ENCODE results near the gene KLK2.

The KLK2 gene

DNA sequence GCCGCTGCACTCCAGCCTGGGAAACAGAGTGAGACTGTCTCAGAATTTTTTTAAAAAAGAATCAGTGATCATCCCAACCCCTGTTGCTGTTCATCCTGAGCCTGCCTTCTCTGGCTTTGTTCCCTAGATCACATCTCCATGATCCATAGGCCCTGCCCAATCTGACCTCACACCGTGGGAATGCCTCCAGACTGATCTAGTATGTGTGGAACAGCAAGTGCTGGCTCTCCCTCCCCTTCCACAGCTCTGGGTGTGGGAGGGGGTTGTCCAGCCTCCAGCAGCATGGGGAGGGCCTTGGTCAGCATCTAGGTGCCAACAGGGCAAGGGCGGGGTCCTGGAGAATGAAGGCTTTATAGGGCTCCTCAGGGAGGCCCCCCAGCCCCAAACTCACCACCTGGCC, at the start of gene KLK2:
Gene KLK2, plus strand, starts transcription at position 384 of the 400 bp plus-strand sequence. CDS start 35 bp downstream, outside the sequence.
- H3K27me3 Mint-ChIP-seq = peaks cover 43% of the 10 kb centered on the region
- H3K9me3 Mint-ChIP-seq = no peaks in the 10 kb centered on the region
- no peak within 1 kb of the TSS for H3K4me3 Mint-ChIP-seq
- no peak within 1 kb of the TSS for H3K27ac Mint-ChIP-seq
- ATAC-seq = no peak
- no peaks in the 10 kb centered on the region for H3K4me1 Mint-ChIP-seq
- DNase-seq = no peak

DNA sequence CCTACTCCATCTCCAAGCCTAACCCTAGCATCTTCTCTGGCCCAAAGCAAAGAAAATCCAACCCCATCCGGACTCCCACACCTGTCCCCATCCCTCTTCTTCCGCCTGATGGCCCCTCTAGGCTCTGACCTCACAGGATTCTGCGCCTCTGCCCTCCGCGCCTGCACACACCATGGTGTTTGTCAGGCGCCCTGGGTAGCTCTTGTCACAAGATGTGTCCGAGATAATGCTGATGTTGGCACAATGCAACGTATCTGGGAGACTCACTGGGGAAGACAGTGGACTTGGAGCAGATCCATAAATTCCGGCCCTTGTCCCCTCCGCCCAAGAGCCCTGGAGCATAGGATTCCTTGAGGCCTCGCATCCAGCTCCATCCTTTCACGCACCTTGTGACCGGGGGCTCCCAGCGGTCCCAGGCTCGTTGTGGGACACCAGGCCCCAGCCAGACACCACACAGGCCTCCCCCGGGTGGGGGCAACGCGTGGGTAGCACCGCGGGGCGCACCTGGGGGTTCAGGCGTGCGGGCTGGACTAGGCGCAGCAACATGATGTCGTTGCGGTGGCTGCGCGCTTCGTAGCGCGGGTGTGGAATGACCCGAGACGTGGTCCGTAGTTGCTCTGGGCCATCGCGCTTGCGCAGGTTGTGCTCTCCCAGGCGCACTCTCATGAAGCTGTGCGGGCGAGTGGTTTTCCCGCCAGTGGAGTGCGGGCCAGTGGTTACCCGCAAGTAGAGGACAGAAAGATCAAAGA, 46.6 kb upstream of the KLK2 start:
- DNase-seq (no peak), ATAC-seq (no peak)
- Mint-ChIP-seq H3K27ac (no peak overlapping the region), H3K4me1 (no peaks in the 10 kb centered on the region), H3K4me3 (no peak overlapping the region), H3K9me3 (no peaks in the 10 kb centered on the region), H3K27me3 (peaks cover 63% of the 10 kb centered on the region)

DNA sequence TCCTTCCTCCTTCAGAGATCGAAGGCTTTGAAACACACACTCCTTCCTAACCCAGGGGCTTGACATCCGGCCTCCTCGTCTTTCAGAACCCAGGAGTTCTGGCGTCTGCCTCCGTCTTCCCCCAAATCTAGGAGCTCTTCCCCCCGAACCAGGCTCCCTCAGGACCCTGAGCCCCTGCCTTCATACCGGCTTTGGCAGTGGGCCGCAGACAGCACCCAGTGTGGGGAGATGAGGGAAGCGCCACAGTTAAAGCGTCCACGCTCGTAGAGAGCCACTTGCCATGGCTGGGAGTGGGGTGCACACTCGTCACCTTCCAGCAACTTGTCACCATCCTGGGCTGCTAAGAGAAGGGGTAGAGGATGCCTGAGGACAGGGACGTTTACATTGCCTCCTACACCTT, 45.8 kb upstream of the KLK2 start:
- Mint-ChIP-seq H3K4me1 (no peaks in the 10 kb centered on the region), H3K27ac (no peak overlapping the region), H3K27me3 (peaks cover 63% of the 10 kb centered on the region), H3K9me3 (no peaks in the 10 kb centered on the region), H3K4me3 (no peak overlapping the region)
- DNase-seq = no peak
- no peak for ATAC-seq

DNA sequence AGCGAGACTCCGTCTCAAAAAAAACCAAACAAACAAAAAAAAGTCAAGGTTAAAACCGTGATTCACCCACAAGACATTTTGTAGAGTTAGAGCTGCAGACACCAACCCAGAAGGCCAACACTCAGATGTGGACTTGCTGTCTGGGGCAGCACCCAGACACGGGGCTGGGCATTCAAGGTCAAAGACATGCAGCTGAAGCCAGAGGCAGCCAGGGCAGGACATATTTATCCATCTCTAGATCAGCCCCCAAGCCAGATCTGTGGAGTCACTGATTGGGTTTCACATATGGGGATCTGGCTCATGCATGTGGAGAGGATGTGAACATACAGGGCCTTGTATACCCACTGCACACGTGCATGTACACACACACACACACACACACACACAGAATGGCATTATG, 43.4 kb upstream of the KLK2 start:
- no peaks in the 10 kb centered on the region for H3K4me1 Mint-ChIP-seq
- no peak for DNase-seq
- no peak overlapping the region for H3K4me3 Mint-ChIP-seq
- no peaks in the 10 kb centered on the region for H3K9me3 Mint-ChIP-seq
- H3K27me3 Mint-ChIP-seq = peaks cover 67% of the 10 kb centered on the region
- no peak overlapping the region for H3K27ac Mint-ChIP-seq
- ATAC-seq = no peak

DNA sequence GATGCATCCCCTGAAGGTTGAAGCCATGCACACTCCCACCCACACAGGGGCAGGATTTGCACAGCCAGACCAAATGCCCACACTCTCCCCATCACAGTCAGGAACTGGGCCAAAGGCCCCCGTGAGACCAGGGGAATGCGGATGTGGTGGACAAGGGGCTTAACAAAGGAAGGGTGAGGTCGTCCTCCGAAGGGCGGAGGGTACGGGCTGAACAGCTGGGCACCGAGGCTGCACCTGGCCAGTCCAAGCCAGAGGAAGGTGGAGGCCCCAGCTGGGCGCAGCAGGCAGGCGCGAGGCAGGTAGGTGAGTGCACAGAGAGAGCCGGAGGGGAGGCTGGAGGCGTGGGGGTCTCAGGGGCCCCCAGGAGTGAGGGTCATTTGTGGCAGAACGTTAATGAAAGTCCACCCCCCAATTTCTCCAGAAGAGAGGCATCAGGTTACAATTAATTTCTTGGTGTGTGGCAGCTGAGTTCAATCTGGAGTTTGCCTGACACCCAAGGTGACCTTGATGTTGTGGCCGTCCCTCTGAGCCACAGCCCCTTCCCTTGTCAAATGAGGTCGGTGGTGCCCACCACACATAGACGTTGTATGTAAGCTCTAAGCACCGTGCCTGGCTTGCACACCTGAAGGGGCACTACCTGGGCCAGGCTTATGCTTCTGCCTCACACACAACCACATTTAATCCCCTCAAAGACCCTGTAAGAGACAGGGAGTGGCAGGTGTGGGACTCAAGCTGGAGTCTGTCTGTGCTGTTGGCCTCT, 42.8 kb upstream of the KLK2 start:
- DNase-seq = no peak
- Mint-ChIP-seq H3K4me3 (no peak overlapping the region), H3K27me3 (peaks cover 73% of the 10 kb centered on the region)

DNA sequence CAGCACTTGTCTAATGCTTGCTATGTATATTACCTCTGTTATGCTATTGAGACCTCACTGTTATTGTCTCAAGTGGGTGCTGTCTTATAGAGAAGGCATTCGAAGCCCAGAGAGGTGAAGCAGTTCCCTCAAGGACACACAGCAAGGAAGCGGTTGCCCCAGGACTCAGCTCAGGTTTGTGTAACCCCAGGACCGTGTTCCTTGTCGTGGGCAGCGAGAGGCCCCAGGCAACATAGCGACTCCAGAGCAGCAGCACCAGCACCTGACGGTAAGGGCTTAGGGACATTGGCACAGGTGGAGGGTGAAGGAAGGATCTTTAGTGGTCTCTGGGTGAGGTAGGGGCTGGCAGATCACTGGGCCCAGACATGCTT, 42.2 kb upstream of the KLK2 start:
- no peak overlapping the region for H3K27ac Mint-ChIP-seq
- H3K9me3 Mint-ChIP-seq = no peaks in the 10 kb centered on the region
- peaks cover 10% of the 10 kb centered on the region for H3K4me1 Mint-ChIP-seq
- no peak for DNase-seq
- no peak overlapping the region for H3K4me3 Mint-ChIP-seq
- no peak for ATAC-seq
- H3K27me3 Mint-ChIP-seq = peaks cover 76% of the 10 kb centered on the region

More for the DNA sequence above, 42.8 kb upstream of the KLK2 start:
- H3K4me1 Mint-ChIP-seq = peaks cover 5% of the 10 kb centered on the region
- no peak for ATAC-seq
- no peaks in the 10 kb centered on the region for H3K9me3 Mint-ChIP-seq
- H3K27ac Mint-ChIP-seq = no peak overlapping the region

DNA sequence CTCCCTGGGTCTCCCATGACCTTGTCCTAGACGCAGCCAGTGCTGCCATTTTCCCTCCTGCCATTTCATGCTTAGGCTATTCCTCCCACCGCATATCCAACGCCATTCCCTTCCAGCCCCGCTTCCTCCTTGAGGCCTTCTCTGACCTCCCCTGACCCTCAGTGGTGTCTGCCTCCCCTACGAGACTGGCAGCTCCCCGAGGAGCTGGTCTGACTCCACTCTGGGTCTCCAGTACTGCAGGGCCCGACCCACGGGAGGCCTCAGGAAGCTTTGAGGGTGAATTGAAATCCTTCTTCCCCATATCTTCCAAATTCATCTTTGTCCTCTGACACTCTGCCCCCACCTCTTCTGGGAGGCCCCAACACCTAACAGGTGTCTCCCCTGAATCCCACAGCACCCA, 40.6 kb upstream of the KLK2 start:
- Mint-ChIP-seq H3K27ac (no peak overlapping the region), H3K9me3 (no peaks in the 10 kb centered on the region), H3K4me1 (peaks cover 20% of the 10 kb centered on the region), H3K4me3 (no peak overlapping the region), H3K27me3 (peaks cover 76% of the 10 kb centered on the region)
- ATAC-seq (no peak), DNase-seq (no peak)

DNA sequence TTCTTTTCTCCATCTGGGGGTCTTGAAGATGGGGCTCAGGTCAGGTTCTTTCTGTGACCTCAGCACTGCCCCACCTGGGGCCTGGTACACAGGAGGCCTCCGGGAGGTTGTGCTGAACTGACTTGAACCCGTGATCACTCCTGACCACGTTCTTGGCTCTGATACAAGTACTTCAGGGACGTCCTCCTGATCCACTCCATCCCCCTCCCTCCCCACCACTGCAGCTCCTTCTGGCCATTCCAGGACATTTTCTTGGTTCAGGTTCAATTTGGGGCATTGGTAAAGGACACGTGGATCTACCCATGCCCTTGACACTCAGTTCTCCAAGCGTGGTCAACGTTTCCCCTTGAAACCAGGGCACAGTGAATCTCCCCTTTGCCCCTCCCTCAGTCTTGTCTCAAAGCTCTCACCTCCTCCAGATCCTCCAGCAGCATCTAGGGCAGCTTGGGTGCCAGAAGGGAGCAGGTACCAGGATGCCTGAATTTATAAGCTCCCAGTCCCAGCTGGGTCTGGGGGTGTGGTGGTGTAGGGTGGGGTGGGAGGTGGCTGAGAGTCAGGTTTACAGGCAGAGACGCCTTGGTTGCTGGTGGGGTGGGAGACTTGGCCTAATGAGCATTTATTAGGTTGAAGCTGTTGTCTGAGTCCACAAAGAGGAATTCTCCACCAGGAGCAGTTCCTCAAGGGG, 40.0 kb upstream of the KLK2 start, which contains the start of gene KLK15:
Gene KLK15, minus strand, starts transcription at position 458 of the 685 bp plus-strand sequence. CDS start 2,082 bp downstream, outside the sequence.
- no peak within 1 kb of the TSS for H3K27ac Mint-ChIP-seq
- no peaks in the 10 kb centered on the region for H3K9me3 Mint-ChIP-seq
- ATAC-seq = no peak
- DNase-seq = no peak
- H3K4me1 Mint-ChIP-seq = peaks cover 24% of the 10 kb centered on the region
- H3K27me3 Mint-ChIP-seq = peaks cover 76% of the 10 kb centered on the region
- no peak within 1 kb of the TSS for H3K4me3 Mint-ChIP-seq

DNA sequence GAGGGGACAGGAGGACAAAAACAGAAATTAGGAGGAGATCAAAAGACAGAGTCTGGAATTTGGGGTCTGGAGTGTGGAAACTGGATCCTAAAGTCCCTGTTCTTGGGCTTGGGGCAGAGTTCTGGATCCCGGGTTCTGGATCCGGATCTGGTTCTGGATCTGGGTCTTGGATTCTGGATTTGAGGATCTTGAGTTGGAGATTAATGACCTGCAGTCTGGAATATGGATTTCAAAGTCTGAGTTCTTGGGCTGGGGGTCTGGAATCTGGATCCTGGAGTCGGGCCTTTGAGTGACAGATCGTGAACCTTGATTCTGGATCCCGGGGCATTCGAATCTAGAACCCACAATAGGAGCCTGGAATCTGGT, 39.5 kb upstream of the KLK2 start:
- Mint-ChIP-seq H3K4me1 (peaks cover 26% of the 10 kb centered on the region), H3K27ac (no peak overlapping the region), H3K9me3 (no peaks in the 10 kb centered on the region), H3K4me3 (no peak overlapping the region), H3K27me3 (peaks cover 81% of the 10 kb centered on the region)
- ATAC-seq (no peak), DNase-seq (no peak)

DNA sequence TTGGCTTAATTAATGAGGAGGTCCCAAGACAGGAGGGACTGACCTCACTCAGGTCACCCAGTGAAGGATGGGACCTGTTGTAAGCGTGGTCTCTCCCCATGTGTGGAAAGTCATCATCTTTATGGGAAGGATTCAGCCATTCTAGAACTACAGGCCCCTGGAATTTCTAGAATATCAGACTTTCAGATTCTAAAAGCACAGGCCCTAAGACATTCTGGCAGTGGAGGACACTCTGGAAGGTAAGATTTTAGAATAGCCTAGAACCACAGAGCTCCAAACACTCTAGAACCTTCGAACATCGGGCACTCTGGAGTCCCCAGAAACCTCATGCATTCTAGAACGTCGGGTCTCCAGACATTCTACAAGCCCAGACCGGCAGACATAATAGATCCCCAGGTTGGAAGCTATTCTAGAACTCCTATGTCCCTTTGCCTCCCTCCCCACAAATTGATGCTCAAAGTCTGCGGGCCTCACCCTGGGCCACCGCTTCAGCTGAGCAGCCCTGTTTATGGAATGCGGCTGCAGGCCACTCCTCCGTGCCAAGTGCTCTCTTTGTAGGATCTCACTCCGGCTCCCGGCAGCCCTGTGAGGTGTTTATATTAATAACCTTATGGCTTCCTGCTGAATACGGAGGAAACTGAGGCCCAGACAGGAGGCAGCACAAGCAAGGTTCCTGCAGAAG, 38.0 kb upstream of the KLK2 start:
- peaks cover 94% of the 10 kb centered on the region for H3K27me3 Mint-ChIP-seq
- H3K9me3 Mint-ChIP-seq = no peaks in the 10 kb centered on the region
- ATAC-seq = no peak
- DNase-seq = no peak
- H3K4me1 Mint-ChIP-seq = peaks cover 26% of the 10 kb centered on the region
- H3K27ac Mint-ChIP-seq = peak overlapping the region in 1 of 2 donors; percentile 83
- peak overlapping the region; percentile 78 to 85 for H3K4me3 Mint-ChIP-seq

DNA sequence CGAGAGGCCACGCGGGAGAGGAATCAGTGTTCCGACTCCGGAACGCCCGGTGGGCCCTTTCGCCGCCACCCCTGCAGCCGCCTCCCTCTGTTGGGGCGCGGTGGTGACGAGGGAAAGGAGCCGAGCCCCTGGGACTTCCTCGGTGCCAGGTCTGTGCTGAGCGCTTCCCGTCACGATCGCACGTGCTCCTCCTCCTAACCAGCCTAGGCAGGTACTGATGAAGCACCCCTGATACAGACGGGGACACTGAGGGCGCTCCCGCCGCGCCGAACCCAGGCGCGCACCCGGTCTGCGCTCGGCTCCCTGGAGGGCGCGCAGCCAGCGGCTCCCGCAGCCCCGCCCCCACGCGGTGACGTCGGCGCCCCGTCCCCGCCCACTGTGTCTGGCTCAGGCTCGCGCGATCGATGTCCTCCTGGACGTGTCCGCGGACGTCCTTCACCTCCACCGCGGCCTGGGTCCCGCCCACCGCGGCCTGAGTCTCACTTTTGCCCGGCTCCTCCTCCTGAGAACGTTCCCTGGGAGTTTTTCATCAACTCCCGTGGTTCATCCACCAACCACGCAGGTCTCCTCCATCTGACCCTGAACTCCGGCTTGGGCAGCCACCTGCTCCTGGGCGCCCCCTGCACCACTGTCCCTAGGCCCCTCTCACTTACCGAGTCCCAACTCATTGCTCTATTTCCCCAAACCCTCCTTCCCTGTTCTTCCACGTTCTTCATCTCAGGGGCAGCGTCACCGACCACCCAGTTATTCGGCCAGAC, 37.3 kb upstream of the KLK2 start:
- Mint-ChIP-seq H3K9me3 (no peaks in the 10 kb centered on the region), H3K27me3 (peaks cover 92% of the 10 kb centered on the region), H3K4me1 (peaks cover 26% of the 10 kb centered on the region), H3K27ac (peak overlapping the region in 1 of 2 donors; percentile 83), H3K4me3 (peak overlapping the region; percentile 78 to 85)
- DNase-seq (peak; percentile 68 to 73), ATAC-seq (peak; percentile 94)

DNA sequence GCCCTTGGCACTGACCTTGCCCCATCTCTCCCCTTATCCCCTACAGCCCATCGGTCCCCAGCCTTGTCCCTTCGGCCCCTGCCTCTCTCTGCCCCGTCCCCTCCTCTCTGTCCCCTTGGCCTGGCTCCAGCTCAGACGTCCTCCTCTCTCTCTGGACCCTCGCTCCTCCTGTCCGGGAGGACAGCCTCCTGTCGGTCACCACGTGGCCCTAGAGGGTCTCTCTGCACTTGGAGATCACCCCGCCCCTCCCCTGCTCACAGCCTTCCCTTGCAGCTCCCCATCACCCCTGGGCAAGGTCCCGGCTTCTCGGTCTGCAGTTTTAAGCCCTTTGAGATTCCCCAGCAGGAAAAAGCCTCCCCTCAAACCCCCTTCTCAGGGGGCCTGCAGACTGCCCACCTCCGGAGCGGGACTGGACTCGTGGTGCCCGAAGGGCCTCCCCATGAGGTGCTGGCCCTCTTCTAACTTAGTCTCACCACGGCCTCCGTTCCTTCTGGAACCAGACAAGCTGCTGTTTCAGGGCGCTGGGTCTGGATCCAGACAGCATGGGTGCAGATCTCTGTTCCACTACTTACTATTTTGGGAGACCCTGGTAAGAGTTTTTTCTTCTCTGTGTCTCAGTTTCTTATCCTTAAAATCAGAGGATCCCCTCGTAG, 36.6 kb upstream of the KLK2 start:
- Mint-ChIP-seq H3K4me1 (peaks cover 26% of the 10 kb centered on the region), H3K27me3 (peaks cover 92% of the 10 kb centered on the region), H3K4me3 (peak overlapping the region; percentile 78 to 85), H3K9me3 (peaks cover 0 to 5% of the 10 kb centered on the region in 2 donors), H3K27ac (no peak overlapping the region)
- no peak for ATAC-seq
- no peak for DNase-seq

DNA sequence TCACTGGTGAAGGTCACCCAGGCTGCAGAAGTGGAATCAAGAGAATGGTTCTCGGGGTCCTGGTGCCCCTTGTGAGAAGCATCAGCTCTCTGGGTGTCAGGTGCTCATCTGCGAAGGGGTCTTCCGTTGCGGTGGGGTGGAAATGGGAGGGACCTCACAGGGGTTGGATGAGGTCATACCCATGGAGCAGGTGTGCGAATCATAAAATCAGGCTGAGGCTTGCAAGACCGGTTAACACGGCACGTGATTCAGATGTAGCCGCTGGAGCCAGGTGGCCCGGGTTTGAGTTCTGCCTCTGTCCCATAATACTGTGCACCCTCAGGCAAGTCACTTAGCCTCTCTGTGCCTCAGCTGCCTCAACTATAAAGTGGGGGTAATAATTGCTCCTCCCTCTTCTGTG, 35.9 kb upstream of the KLK2 start:
- no peak for DNase-seq
- Mint-ChIP-seq H3K27me3 (peaks cover 86% of the 10 kb centered on the region), H3K4me3 (no peak overlapping the region), H3K27ac (no peak overlapping the region), H3K4me1 (peaks cover 26% of the 10 kb centered on the region), H3K9me3 (peaks cover 0 to 5% of the 10 kb centered on the region in 2 donors)
- no peak for ATAC-seq

DNA sequence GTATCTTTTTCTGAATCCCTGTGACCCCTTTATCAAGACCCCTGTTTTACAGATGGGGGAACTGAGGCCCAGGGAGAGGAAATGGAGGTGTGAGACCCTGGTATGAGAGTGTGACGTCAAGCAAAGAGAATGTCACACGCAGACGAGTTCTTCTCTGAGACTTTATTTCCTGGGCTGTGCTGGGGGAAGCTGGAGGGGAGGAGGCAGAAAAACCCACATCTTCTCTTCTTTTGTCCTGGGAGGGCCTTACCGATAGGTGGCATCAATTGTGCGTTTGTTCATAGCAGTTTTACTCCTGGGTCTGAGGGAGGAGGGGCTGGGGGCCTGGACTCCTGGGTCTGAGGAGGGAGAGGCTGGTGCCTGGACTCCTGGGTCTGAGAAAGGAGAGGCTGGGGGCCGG, 35.0 kb upstream of the KLK2 start:
- Mint-ChIP-seq H3K27me3 (peaks cover 79% of the 10 kb centered on the region), H3K27ac (peak overlapping the region in 1 of 2 donors; percentile 36), H3K4me3 (no peak overlapping the region), H3K4me1 (peaks cover 26% of the 10 kb centered on the region), H3K9me3 (peaks cover 4 to 7% of the 10 kb centered on the region in 2 donors)
- DNase-seq = no peak
- ATAC-seq = no peak

All from stimulated activated naive CD8-positive, alpha-beta T cell treated with anti-CD3 and anti-CD28 coated beads, Interleukin-15, amount 100 ng/mL, for 72 hours (primary cell).